Esophagus squamous epithelium (tissue), 5 donors: ENCODE measurements around the gene VSTM4. TPM values are rescaled to one million over a fixed set of nuclear protein-coding genes. Genes with fewer than 3 reads are reported as not detected.

Experiments
- DNase-seq: peaks from one replicate; lab custom pipeline; 2025; lab: John Stamatoyannopoulos, UW
- H3K27ac ChIP-seq, 4 donors: fragments of 200-600 bp; sonication (generic); one replicate each; pipeline ENCODE4 v1.5.1; 2016 to 2019; ENCODE audit warnings: mild to moderate bottlenecking in 1 of 4
- H3K27me3 ChIP-seq, 4 donors: fragments of 200-600 bp; sonication (generic); 1 replicate in 3 of 4; 2 replicates in 1 of 4; pipeline versions ENCODE4 v1.5.1 to v1.6.0; 2017 to 2021; ENCODE audit warnings: antibody characterized with exemption in 1 of 4
- H3K36me3 ChIP-seq, 3 donors: fragments of 200-600 bp; sonication (generic); one replicate each; pipeline ENCODE4 v1.5.1; 2016 to 2019
- H3K4me1 ChIP-seq, 3 donors: fragments of 200-600 bp; sonication (generic); one replicate each; pipeline ENCODE4 v1.5.1; 2017 to 2019
- H3K4me3 ChIP-seq, 4 donors: fragments of 200-600 bp; sonication (generic); 1 replicate in 3 of 4; 2 replicates in 1 of 4; pipeline ENCODE4 v1.5.1; 2016 to 2019; ENCODE audit warnings: mild to moderate bottlenecking in 2 of 4, moderate library complexity in 1 of 4
- H3K9me3 ChIP-seq, 3 donors: fragments of 200-600 bp; sonication (generic); one replicate each; pipeline ENCODE4 v1.5.1; 2016 to 2019
- CTCF ChIP-seq, 6 experiments: fragments of 450-650 bp in 4 of 6; fragments of 200-600 bp in 2 of 6; sonication (generic) in 2 of 6; IDR thresholded peaks; one replicate each; pipeline ENCODE4 v1.5.1; 2016 to 2019; ENCODE audit warnings: antibody characterized with exemption in 6 of 6, mild to moderate bottlenecking in 4 of 6, moderate library complexity in 4 of 6
- POLR2A ChIP-seq, 4 donors: fragments of 450-650 bp; IDR thresholded peaks; one replicate each; pipeline ENCODE4 v1.6.1; 2017; ENCODE audit warnings: antibody characterized with exemption in 4 of 4, mild to moderate bottlenecking in 4 of 4, moderate library complexity in 3 of 4
- WGBS, 2 donors: methylation state at CpG; one replicate each; pipeline ENCODE4 v1.1.5; 2018; 5-methylcytosine and 5-hydroxymethylcytosine counted together
- intact Hi-C: fragments of 100-400 bp; cut with DNase I; formaldehyde crosslinking; loops from one replicate; pipeline ENCODE4 v1.15.0; 2022
- total RNA-seq, 4 donors: library from RNA; depleted of rRNA; stranded (reverse); fragments of >200 nt; gene quantifications; one replicate each; pipeline ENCODE4 v1.1.0, GENCODE V29; 2016
- donor health status: DM: yes; HTN: yes; CAD: no.

The VSTM4 gene
- total RNA-seq, 4 donors from 2014 or later = 0.80 to 6.9 (median 1.9) TPM

- Histone ChIP-seq H3K27ac (no peak overlapping the region), H3K4me3 (no peak overlapping the region), H3K36me3 (no peaks in the 10 kb centered on the region), H3K9me3 (no peaks in the 10 kb centered on the region), H3K27me3 (no peaks in the 10 kb centered on the region), H3K4me1 (peaks cover 0 to 3% (median 0%) of the 10 kb centered on the region in 3 donors)
- DNase-seq = no peak
- 79 to 88% methylated on average over 5 of the region's 5 CpGs for WGBS, 2 donors
- intact Hi-C loops = no loop called here
- TF ChIP-seq CTCF (IDR thresholded peaks at IDR 0.05) (no peak), POLR2A (IDR thresholded peaks at IDR 0.05) (no peak)
Observed at GRCh38 chr10:48982584-48982983, 132.7 kb downstream of the VSTM4 start.

GRCh38 chr10:48981310-48981907 is 133.9 kb downstream of the VSTM4 start:
- intact Hi-C loops = no loop called here
- Histone ChIP-seq H3K36me3 (no peaks in the 10 kb centered on the region), H3K4me3 (no peak overlapping the region), H3K27me3 (no peaks in the 10 kb centered on the region), H3K27ac (no peak overlapping the region), H3K9me3 (no peaks in the 10 kb centered on the region), H3K4me1 (peaks cover 0 to 3% (median 0%) of the 10 kb centered on the region in 3 donors)
- no peak for DNase-seq
- TF ChIP-seq CTCF (IDR thresholded peaks at IDR 0.05) (peak; percentile 66 to 83 (median 74)), POLR2A (IDR thresholded peaks at IDR 0.05) (no peak)
- 36 to 49% methylated on average over 6 to 12 of the region's 12 CpGs for WGBS, 2 donors

GRCh38 chr10:48978318-48978717 is 137.0 kb downstream of the VSTM4 start:
- WGBS, 2 donors = 69 to 86% methylated on average over 2 to 5 of the region's 5 CpGs
- Histone ChIP-seq H3K4me1 (peaks cover 0 to 6% (median 0%) of the 10 kb centered on the region in 3 donors), H3K27ac (no peak overlapping the region), H3K9me3 (no peaks in the 10 kb centered on the region), H3K4me3 (no peak overlapping the region), H3K36me3 (no peaks in the 10 kb centered on the region), H3K27me3 (peaks cover 0 to 4% (median 0%) of the 10 kb centered on the region in 4 donors)
- no peak for DNase-seq
- intact Hi-C loops = loop anchor here (5.0 to 10.0 kb wide), 2 partner anchors 189 to 536 kb away; no protein-coding TSS in a partner anchor
- no peak for TF ChIP-seq POLR2A (IDR thresholded peaks at IDR 0.05)
- no peak for TF ChIP-seq CTCF (IDR thresholded peaks at IDR 0.05)

- no peaks in the 10 kb centered on the region for H3K9me3 ChIP-seq
- no peak overlapping the region for H3K27ac ChIP-seq
- intact Hi-C loops = loop anchor here (5.0 to 10.0 kb wide), 2 partner anchors 191 to 539 kb away; no protein-coding TSS in a partner anchor
- H3K4me1 ChIP-seq = peaks cover 0 to 4% (median 0%) of the 10 kb centered on the region in 3 donors
- TF ChIP-seq POLR2A (IDR thresholded peaks at IDR 0.05) (no peak), CTCF (IDR thresholded peaks at IDR 0.05) (peak in 4 of 6 experiments; percentile 18 to 46 (median 30))
- DNase-seq = no peak
- H3K27me3 ChIP-seq = peaks cover 0 to 8% (median 0%) of the 10 kb centered on the region in 4 donors
- H3K4me3 ChIP-seq = no peak overlapping the region
- H3K36me3 ChIP-seq = no peaks in the 10 kb centered on the region
Observed at GRCh38 chr10:48976196-48976595, 139.1 kb downstream of the VSTM4 start.

- Histone ChIP-seq H3K36me3 (no peaks in the 10 kb centered on the region), H3K9me3 (no peaks in the 10 kb centered on the region), H3K4me3 (no peak overlapping the region), H3K27ac (no peak overlapping the region), H3K4me1 (peaks cover 0 to 4% (median 0%) of the 10 kb centered on the region in 3 donors), H3K27me3 (peaks cover 0 to 8% (median 0%) of the 10 kb centered on the region in 4 donors)
- intact Hi-C loops = loop anchor here (5.0 to 10.0 kb wide), 2 partner anchors 193 to 540 kb away; no protein-coding TSS in a partner anchor
- TF ChIP-seq POLR2A (IDR thresholded peaks at IDR 0.05) = no peak
- TF ChIP-seq CTCF (IDR thresholded peaks at IDR 0.05) = no peak
- no peak for DNase-seq
- WGBS, 2 donors = 83 to 88% methylated on average over 6 to 8 of the region's 12 CpGs
Observed at GRCh38 chr10:48974510-48975156, 140.7 kb downstream of the VSTM4 start.
